SK-N-SH (cell line): ENCODE results near the gene BCAS3. TPM values are rescaled to one million over a fixed set of nuclear protein-coding genes. Genes with fewer than 3 reads are reported as not detected.

Experiments used
- CTCF ChIA-PET: fragments of 300-600, 350-600 bp; formaldehyde crosslinking; extraction: SDS; loops from one replicate; lab custom pipeline; 2021; lab: Yijun Ruan, JAX
- POLR2A ChIA-PET: fragments of 350-600 bp; sonication (Branson Sonifier 250); formaldehyde crosslinking; extraction: SDS; loops from one replicate; lab custom pipeline; 2020; ENCODE audit warnings: antibody characterized with exemption, inconsistent platforms; lab: Yijun Ruan, JAX
- DNase-seq: peaks from one replicate; pipeline ENCODE4 v3.0.0; 2012
- H2AFZ ChIP-seq: fragments of 200-600 bp; sonication (generic); 2 replicates; pipeline ENCODE4 v1.8.1; 2016; ENCODE audit warnings: antibody characterized with exemption, mild to moderate bottlenecking, low read depth
- H3F3A ChIP-seq: fragments of 200-600 bp; sonication (generic); replicated peaks from 2 replicates; pipeline ENCODE3; 2016; ENCODE audit warnings: antibody characterized with exemption, mild to moderate bottlenecking; ENCODE audit not compliant: insufficient read depth
- H3K27ac ChIP-seq, 2 experiments: fragments of 200-500 bp in 1 of 2; fragments of 200-600 bp in 1 of 2; sonication (Bioruptor generic) in 1 of 2; sonication (generic), shearing (Covaris generic) in 1 of 2; 2 replicates each; pipeline versions ENCODE4 v1.5.1 to v1.6.1; 2014 to 2016; ENCODE audit warnings: low read depth in 2 of 2, inconsistent platforms in 1 of 2, low read length in 1 of 2, mild to moderate bottlenecking in 1 of 2, mixed read lengths in 1 of 2
- H3K27me3 ChIP-seq: fragments of 200-600 bp; sonication (generic), shearing (Covaris generic); 2 replicates; pipeline ENCODE4 v1.6.1; 2016; ENCODE audit warnings: mixed run types; ENCODE audit not compliant: insufficient read depth
- H3K36me3 ChIP-seq, 2 experiments: fragments of 200-500 bp in 1 of 2; fragments of 200-600 bp in 1 of 2; sonication (Bioruptor generic) in 1 of 2; sonication (generic) in 1 of 2; replicated peaks in 1 of 2; 2 replicates each; pipeline versions ENCODE3 to v1.5.1; 2014 to 2016; ENCODE audit warnings: low read length in 1 of 2, mild to moderate bottlenecking in 1 of 2; ENCODE audit not compliant: insufficient read depth in 2 of 2, control insufficient read depth in 1 of 2
- H3K4me1 ChIP-seq, 2 experiments: fragments of 200-500 bp in 1 of 2; fragments of 200-600 bp in 1 of 2; sonication (Bioruptor generic) in 1 of 2; sonication (generic), shearing (Covaris generic) in 1 of 2; 2 replicates each; pipeline versions ENCODE4 v1.5.1 to v1.6.1; 2014 to 2016; ENCODE audit warnings: low read depth in 1 of 2, low read length in 1 of 2, mixed run types in 1 of 2; ENCODE audit not compliant: insufficient read depth in 2 of 2, control insufficient read depth in 1 of 2
- H3K4me2 ChIP-seq: fragments of 200-600 bp; sonication (generic), shearing (Covaris generic); 2 replicates; pipeline ENCODE4 v1.6.1; 2017; ENCODE audit warnings: mixed run types
- H3K4me3 ChIP-seq, 2 experiments: fragments of 200-500 bp in 1 of 2; fragments of 200-600 bp in 1 of 2; sonication (Bioruptor generic) in 1 of 2; sonication (generic), shearing (Covaris generic) in 1 of 2; 2 replicates each; pipeline versions ENCODE4 v1.5.1 to v1.8.1; 2014 to 2016; ENCODE audit warnings: low read depth in 2 of 2, inconsistent platforms in 1 of 2, low read length in 1 of 2, mild to moderate bottlenecking in 1 of 2, mixed read lengths in 1 of 2, moderate library complexity in 1 of 2
- H3K79me2 ChIP-seq: fragments of 200-600 bp; sonication (generic); 2 replicates; pipeline ENCODE4 v1.8.1; 2017; ENCODE audit warnings: mild to moderate bottlenecking; ENCODE audit not compliant: insufficient read depth
- H3K9ac ChIP-seq: fragments of 200-600 bp; sonication (generic); 2 replicates; pipeline ENCODE4 v1.6.1; 2017; ENCODE audit warnings: mixed run types
- H3K9me2 ChIP-seq: fragments of 200-600 bp; sonication (generic); 2 replicates; pipeline ENCODE4 v1.6.1; 2017; ENCODE audit warnings: mixed run types
- H3K9me3 ChIP-seq: fragments of 200-600 bp; sonication (generic); 2 replicates; pipeline ENCODE4 v1.6.1; 2017; ENCODE audit warnings: mixed run types, mild to moderate bottlenecking, moderate library complexity
- H4K20me1 ChIP-seq: fragments of 200-600 bp; sonication (generic); 2 replicates; pipeline ENCODE4 v1.6.1; 2017; ENCODE audit warnings: mild to moderate bottlenecking, mixed run types; ENCODE audit not compliant: insufficient read depth
- CTCF ChIP-seq: fragments of 200-600 bp; sonication (generic); IDR thresholded peaks from 2 replicates; pipeline ENCODE4 v1.6.1; 2017; ENCODE audit warnings: antibody characterized with exemption, mild to moderate bottlenecking, moderate library complexity
- EZH2phosphoT487 ChIP-seq: fragments of 200-600 bp; sonication (generic); IDR thresholded peaks from 2 replicates; pipeline ENCODE4 v1.6.1; 2017; ENCODE audit warnings: low read depth, mixed run types, mild to moderate bottlenecking, antibody characterized with exemption, moderate library complexity, borderline replicate concordance
- FOXJ3 ChIP-seq: sonication (generic); formaldehyde crosslinking; IDR thresholded peaks from 2 replicates; pipeline ENCODE4 v1.5.1; 2020; ENCODE audit warnings: mild to moderate bottlenecking, missing genetic modification reagents
- IRF3 ChIP-seq: fragments of 150-350 bp; IDR thresholded peaks from 2 replicates; pipeline ENCODE4 v1.6.1; 2016; ENCODE audit warnings: mild to moderate bottlenecking, low read depth, low read length
- JUND ChIP-seq: IDR thresholded peaks from 2 replicates; pipeline ENCODE4 v1.4.0; 2012
- MEF2A ChIP-seq: IDR thresholded peaks from 2 replicates; pipeline ENCODE4 v1.4.0; 2012; ENCODE audit warnings: low read depth, borderline replicate concordance
- MXI1 ChIP-seq: IDR thresholded peaks from 2 replicates; pipeline ENCODE4 v1.6.1; 2012; ENCODE audit warnings: mild to moderate bottlenecking, low read depth, low read length, improper control_type of control experiment
- RAD21 ChIP-seq: IDR thresholded peaks from 2 replicates; pipeline ENCODE4 v1.6.1; 2012; ENCODE audit warnings: mild to moderate bottlenecking, low read length
- RCOR1 ChIP-seq: fragments of 150-350 bp; IDR thresholded peaks from 2 replicates; pipeline ENCODE4 v1.6.1; 2017; ENCODE audit warnings: antibody characterized with exemption, low read length
- RXRA ChIP-seq: IDR thresholded peaks from 2 replicates; pipeline ENCODE4 v1.4.0; 2012; ENCODE audit warnings: low read depth, mild to moderate bottlenecking, borderline replicate concordance
- SIN3A ChIP-seq: IDR thresholded peaks from 2 replicates; pipeline ENCODE4 v1.6.1; 2012; ENCODE audit warnings: low read depth, mild to moderate bottlenecking, low read length, moderate library complexity, borderline replicate concordance
- SMC3 ChIP-seq: IDR thresholded peaks from 2 replicates; pipeline ENCODE4 v1.6.1; 2012; ENCODE audit warnings: low read depth, low read length, improper control_type of control experiment
- TCF12 ChIP-seq: IDR thresholded peaks from 2 replicates; pipeline ENCODE4 v1.4.0; 2012
- TEAD4 ChIP-seq: IDR thresholded peaks from 2 replicates; pipeline ENCODE4 v1.4.0; 2012; ENCODE audit warnings: mild to moderate bottlenecking, borderline replicate concordance; ENCODE audit not compliant: insufficient read depth
- USF1 ChIP-seq: IDR thresholded peaks from 2 replicates; pipeline ENCODE4 v1.4.0; 2012; ENCODE audit warnings: low read depth, borderline replicate concordance
- USF2 ChIP-seq: fragments of 150-350 bp; IDR thresholded peaks from 2 replicates; pipeline ENCODE4 v1.6.1; 2017; ENCODE audit warnings: antibody characterized with exemption, low read length, low read depth, borderline replicate concordance
- YY1 ChIP-seq: IDR thresholded peaks from 2 replicates; pipeline ENCODE4 v1.4.0; 2012; ENCODE audit warnings: low read depth, mild to moderate bottlenecking
- ZBTB33 ChIP-seq: IDR thresholded peaks from 2 replicates; pipeline ENCODE4 v1.4.0; 2012; ENCODE audit warnings: low read depth, borderline replicate concordance
- WGBS: methylation state at CpG from one replicate; pipeline ENCODE4 v1.1.6; 2017; ENCODE audit warnings: low lambda C conversion rate; 5-methylcytosine and 5-hydroxymethylcytosine counted together
- polyA plus RNA-seq, 3 experiments: library from polyadenylated mRNA; depleted of rRNA; stranded (reverse); fragments of >200 nt; gene quantifications; 2 replicates each; pipeline ENCODE4 v1.2.3, GENCODE V29; 2012

The BCAS3 gene
- polyA plus RNA-seq, 1 of the 3 experiments (the other 2 are of a cell fraction), result 5.9 TPM

- DNase-seq, result no peak
- Histone ChIP-seq H3K4me3 (no peak overlapping the region), H3K79me2 (no peaks in the 10 kb centered on the region), H3K27ac (no peak overlapping the region), H4K20me1 (no peaks in the 10 kb centered on the region)
- POLR2A ChIA-PET, result no interaction called here
- no peak for TF ChIP-seq RXRA
- TF ChIP-seq ZBTB33, result no peak
- TF ChIP-seq RCOR1, result no peak
- no peak for TF ChIP-seq JUND
- no peak for TF ChIP-seq IRF3
- TF ChIP-seq YY1, result no peak
- TF ChIP-seq USF1, result no peak
- no peak for TF ChIP-seq CTCF
- TF ChIP-seq SMC3, result no peak
- TF ChIP-seq USF2, result no peak
- TF ChIP-seq TEAD4, result no peak
- no peak for TF ChIP-seq TCF12
- no peak for TF ChIP-seq SIN3A
- no peak for TF ChIP-seq EZH2phosphoT487
- no peak for TF ChIP-seq MXI1
- TF ChIP-seq FOXJ3 (CRISPR knock-in tag), result no peak
- no peak for TF ChIP-seq RAD21
- no peak for TF ChIP-seq MEF2A
- TF ChIP-seq, all 33 proteins: peak for 0
- no peak overlapping the region for H3K9ac ChIP-seq
- peaks cover 0 to 3% of the 10 kb centered on the region in 2 experiments; a peak in 1 of 4 replicates for H3K4me1 ChIP-seq
- H3F3A ChIP-seq, result no peaks in the 10 kb centered on the region
- H3K9me3 ChIP-seq, result no peaks in the 10 kb centered on the region
- CTCF ChIA-PET, result interaction anchor here (1.0 to 4.1 kb wide), 3 partner anchors 10 to 18 kb away, joined by 3 to 13 read pairs (median 4); no protein-coding TSS in a partner anchor
- no peak overlapping the region for H3K4me2 ChIP-seq
- 90% methylated on average over 6 of the region's 6 CpGs for WGBS
- no peak overlapping the region for H2AFZ ChIP-seq
- no peaks in the 10 kb centered on the region for H3K27me3 ChIP-seq
- H3K9me2 ChIP-seq, result no peaks in the 10 kb centered on the region
- no peaks in the 10 kb centered on the region for H3K36me3 ChIP-seq
Observed at GRCh38 chr17:61345061-61345460, 667.4 kb downstream of the BCAS3 start.
